ENCODE data around the gene SH2D6.

SH2D6 gene

GRCh38 chr2:85444629-85445172 lies 26.2 kb downstream of the SH2D6 start:
- no peak for DNase-seq

GRCh38 chr2:85445316-85446295 lies 27.1 kb downstream of the SH2D6 start:
- no peak for DNase-seq

- DNase-seq = no peak
Measured at GRCh38 chr2:85446296-85447221, 28.0 kb downstream of the SH2D6 start.

- no peak for DNase-seq
Measured at GRCh38 chr2:85447222-85447585, 28.7 kb downstream of the SH2D6 start.

DNA sequence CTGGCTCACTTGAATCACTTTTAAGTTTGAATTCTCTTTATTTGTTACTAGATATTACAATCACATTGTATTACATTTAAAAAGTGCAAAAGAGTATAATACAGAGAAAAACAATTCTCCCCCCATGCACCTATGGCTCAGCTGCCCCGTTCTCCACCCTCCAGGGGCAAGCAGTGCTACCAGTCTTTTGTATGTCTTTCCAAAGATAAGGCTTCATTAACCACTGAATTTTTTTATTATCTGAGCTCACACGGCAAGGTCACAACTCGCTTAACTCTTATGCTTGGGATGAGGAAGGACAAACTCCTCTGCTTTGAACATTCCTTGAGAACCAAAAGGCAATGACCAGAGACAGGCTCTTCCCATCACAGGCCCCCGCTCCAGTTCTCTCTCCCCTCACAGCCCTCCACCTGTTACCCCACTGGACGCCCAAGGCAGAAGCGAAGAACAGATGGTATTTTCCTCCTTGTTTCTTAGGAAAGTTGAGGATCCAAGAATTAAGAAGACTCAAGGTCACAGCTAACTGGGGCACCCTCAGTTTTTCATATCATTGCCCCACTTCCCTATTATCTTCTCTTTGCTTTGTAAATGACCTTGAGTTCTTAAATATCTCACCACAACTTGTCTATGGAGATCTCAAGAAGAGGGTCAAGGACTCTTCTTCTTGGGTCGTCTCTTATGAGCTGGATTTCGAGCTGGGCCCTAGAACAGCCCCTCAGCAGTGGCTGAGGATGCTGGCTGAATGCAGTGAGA lies 30.1 kb downstream of the SH2D6 start:
- DNase-seq = no peak

DNA sequence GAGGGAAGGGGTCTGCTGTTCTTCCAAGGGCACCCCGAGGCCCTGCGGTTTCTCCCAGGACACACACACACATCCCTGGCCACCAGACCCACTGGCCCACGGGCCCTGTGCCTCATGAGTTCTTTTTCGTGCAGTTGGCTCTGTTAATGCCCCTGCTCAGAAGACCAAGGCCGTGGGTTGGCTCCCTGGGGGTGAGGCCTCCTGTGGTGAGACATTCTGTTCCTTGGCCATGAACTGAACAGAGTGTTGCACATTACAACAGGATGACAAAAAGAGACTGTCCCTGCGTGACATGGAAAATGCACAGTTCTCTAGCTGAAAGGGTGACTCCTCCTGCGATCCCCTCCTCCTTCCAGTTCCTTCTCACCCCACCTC lies 30.7 kb downstream of the SH2D6 start:
- no peak for DNase-seq

DNA sequence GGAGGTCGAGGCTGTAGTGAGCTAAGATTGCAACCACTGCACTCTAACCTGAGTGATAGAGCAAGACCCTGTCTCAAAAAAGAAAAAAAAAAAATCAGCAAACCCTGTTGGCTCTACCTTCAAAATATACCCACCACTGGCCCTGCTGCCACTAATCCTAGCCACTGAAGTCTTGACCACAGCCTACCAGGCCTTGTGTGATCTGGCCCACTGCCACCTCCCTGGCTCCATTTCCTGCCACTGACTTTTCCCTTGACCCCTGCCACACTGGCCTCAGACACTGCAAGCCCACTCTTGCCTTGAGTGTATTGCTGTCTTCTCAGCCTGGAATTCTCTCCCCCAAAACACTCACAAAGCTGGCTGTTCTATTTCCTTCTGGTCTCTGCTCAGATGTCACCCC lies 33.7 kb downstream of the SH2D6 start:
- no peak for DNase-seq

DNA sequence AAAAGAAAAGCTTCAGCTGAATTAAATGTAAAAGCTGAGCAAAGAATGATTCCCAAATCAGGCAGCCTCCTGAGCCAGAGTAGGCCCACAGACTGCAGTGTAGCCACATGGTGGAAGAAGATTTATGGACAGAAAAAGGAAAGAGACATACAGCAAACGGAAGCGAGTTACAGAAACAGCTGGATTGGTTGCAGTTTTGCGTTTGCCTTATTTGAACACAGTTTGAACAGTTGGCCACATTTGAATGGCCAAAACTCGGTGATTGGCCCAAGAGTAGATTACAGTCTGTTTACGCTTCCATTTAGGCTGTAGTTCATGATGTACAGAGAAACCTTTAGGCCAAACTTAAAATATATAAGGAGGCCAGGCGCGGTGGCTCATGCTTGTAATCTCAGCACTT lies 35.1 kb downstream of the SH2D6 start:
- no peak for DNase-seq

GRCh38 chr2:85455552-85456090 lies 37.1 kb downstream of the SH2D6 start:
- no peak for DNase-seq

GRCh38 chr2:85457043-85457442 lies 38.5 kb downstream of the SH2D6 start:
- DNase-seq = no peak

GRCh38 chr2:85457877-85458316 lies 39.4 kb downstream of the SH2D6 start:
- no peak for DNase-seq

DNA sequence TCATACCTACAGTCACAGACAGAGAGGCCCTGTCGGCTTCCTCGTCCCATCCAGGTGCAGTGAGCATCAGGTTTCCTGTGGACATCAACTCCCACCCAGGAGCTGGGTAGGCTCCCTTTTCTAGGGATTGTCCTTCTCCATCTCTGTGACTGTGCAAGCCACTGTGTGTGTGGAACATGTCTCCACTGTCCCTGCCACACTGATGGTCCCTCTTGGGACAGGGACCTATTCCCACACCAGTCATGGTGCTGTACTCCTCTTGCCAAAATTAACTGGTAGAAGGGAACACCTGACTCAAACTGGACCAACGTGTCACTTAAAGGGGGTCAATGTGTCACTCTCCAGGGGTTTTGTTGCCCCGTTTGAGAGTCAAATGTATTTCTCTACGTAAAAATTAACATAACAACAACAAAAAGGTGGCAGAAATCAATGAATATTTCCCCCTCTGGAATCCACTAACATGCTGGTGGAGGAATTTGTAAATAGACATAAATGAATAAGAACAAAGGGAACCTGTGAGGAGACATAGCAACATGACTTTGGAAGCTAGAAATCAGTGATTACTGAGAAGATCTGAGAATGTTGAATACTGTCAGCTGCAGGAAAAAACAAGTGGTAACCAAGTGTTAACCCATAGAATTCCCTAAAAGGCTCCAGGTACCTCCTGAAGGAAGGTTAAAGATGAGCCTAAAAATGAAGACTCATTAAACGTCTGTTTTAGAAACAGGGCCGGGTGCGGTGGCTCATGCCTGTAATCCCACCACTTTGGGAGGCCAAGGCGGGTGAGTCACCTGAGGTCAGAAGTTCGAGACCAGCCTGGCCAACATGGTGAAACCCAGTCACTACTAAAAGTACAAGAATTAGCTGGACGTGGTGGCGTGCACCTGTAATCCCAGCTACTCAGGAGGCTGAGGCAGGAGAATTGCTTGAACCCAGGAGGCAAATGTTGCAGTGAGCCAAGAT lies 40.4 kb downstream of the SH2D6 start:
- DNase-seq = no peak

GRCh38 chr2:85459771-85460170 lies 41.3 kb downstream of the SH2D6 start:
- DNase-seq = no peak

GRCh38 chr2:85462322-85462721 lies 43.8 kb downstream of the SH2D6 start:
- DNase-seq = no peak

- DNase-seq = no peak
Measured at GRCh38 chr2:85468096-85468703, 49.7 kb downstream of the SH2D6 start.

DNA sequence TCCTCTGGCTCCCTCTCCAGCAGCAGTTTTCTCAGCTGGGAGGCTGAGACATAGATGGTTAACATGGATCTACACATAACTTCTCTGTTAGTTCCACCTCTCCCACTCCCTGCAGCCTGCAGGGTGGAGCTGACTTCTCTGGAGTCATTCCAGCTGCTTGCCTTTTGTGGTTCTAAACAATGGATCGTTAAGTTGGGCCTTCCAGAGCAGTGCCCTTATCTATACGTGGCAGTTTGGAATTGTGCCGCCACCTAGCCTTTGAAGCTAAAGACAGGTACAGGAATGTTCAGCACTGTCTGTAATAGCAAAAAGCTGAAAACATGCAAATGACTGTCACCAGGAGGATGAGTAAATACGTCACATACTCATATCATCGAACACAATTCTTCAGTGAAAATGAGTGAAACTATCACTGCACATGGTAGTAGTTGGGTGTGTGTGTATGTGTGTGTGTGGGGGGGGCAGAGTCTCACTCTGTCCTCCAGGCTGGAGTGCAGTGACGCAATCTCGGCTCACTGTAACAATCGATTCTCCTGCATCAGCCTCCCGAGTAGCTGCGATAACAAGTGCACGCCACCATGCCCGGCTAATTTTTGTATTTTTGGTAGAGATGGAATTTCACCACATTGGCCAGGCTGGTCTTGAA lies 50.3 kb downstream of the SH2D6 start:
- DNase-seq = peak in 1 of 3 donors; percentile 27

- DNase-seq = peak in 2 of 3 donors; percentile 41 to 42
Measured at GRCh38 chr2:85470850-85471800, 52.6 kb downstream of the SH2D6 start.

- DNase-seq = no peak
Measured at GRCh38 chr2:85472261-85472660, 53.7 kb downstream of the SH2D6 start.
